HFFc6 (cell line): ENCODE results near the gene SPTA1. TPM values are rescaled to one million over a fixed set of nuclear protein-coding genes. Genes with fewer than 3 reads are reported as not detected.

Experiments
- DNase-seq: peaks from one replicate; pipeline ENCODE4 v3.0.0-alpha.2; 2018
- H3K27ac Mint-ChIP-seq: 2 replicates; pipeline ENCODE4 v1.8.0; 2020; ENCODE audit warnings: mild to moderate bottlenecking, mixed read lengths
- H3K27me3 Mint-ChIP-seq: 2 replicates; pipeline ENCODE4 v1.8.0; 2021; ENCODE audit warnings: mild to moderate bottlenecking, moderate library complexity, mixed read lengths; ENCODE audit not compliant: insufficient read depth
- H3K36me3 Mint-ChIP-seq: 2 replicates; pipeline ENCODE4 v1.8.0; 2021; ENCODE audit warnings: low read depth, mixed read lengths
- H3K4me1 Mint-ChIP-seq: 2 replicates; pipeline ENCODE4 v1.8.0; 2020; ENCODE audit warnings: low read depth, mixed read lengths
- H3K4me3 Mint-ChIP-seq: 2 replicates; pipeline ENCODE4 v1.8.0; 2020; ENCODE audit warnings: mild to moderate bottlenecking, moderate library complexity, mixed read lengths
- H3K9me3 Mint-ChIP-seq: 2 replicates; pipeline ENCODE4 v1.8.0; 2020; ENCODE audit warnings: mild to moderate bottlenecking, mixed read lengths
- CTCF ChIP-seq: fragments of 200-600 bp; sonication (generic); IDR thresholded peaks from 2 replicates; pipeline ENCODE4 v1.5.0; 2021; ENCODE audit warnings: antibody characterized with exemption, mild to moderate bottlenecking
- total RNA-seq, 6 experiments: library from RNA; stranded (reverse); fragmentation: NEBNext Ultra II Directional; extraction: Animal tissue kit (Norgen Biotek cat#: 25700); gene quantifications; 2 replicates in 1 of 6; 3 replicates in 5 of 6; pipeline ENCODE4 v1.2.3, GENCODE V29; 2021

Gene SPTA1
- total RNA-seq, 6 experiments from 2014 or later: not detected

- TF ChIP-seq CTCF: no peak
- Mint-ChIP-seq H3K27me3 (no peaks in the 10 kb centered on the region), H3K4me1 (no peaks in the 10 kb centered on the region), H3K27ac (no peak overlapping the region), H3K4me3 (no peak overlapping the region), H3K36me3 (no peaks in the 10 kb centered on the region), H3K9me3 (peaks cover 10% of the 10 kb centered on the region)
- DNase-seq: no peak
Measured at GRCh38 chr1:158577561-158577960, 109.0 kb downstream of the SPTA1 start.

GRCh38 chr1:158572226-158572625 lies 114.3 kb downstream of the SPTA1 start:
- no peak for TF ChIP-seq CTCF
- H3K36me3 Mint-ChIP-seq: no peaks in the 10 kb centered on the region
- no peak overlapping the region for H3K27ac Mint-ChIP-seq
- H3K9me3 Mint-ChIP-seq: peaks cover 9% of the 10 kb centered on the region
- no peak overlapping the region for H3K4me3 Mint-ChIP-seq
- H3K27me3 Mint-ChIP-seq: no peaks in the 10 kb centered on the region
- no peaks in the 10 kb centered on the region for H3K4me1 Mint-ChIP-seq
- no peak for DNase-seq

- Mint-ChIP-seq H3K27ac (no peak within 1 kb of the TSS), H3K4me3 (no peak within 1 kb of the TSS), H3K36me3 (no peaks in the 10 kb centered on the region; the same call in 1 of the 2 replicates), H3K9me3 (peaks cover 17% of the 10 kb centered on the region), H3K4me1 (no peaks in the 10 kb centered on the region), H3K27me3 (no peaks in the 10 kb centered on the region)
- no peak for TF ChIP-seq CTCF
- no peak for DNase-seq
Measured at GRCh38 chr1:158570480-158570879, 116.0 kb downstream of the SPTA1 start, which contains the start of gene OR6P1. OR6P1 (minus strand) TSS chr1:158570580; CDS start chr1:158563604, 6,976 bp downstream.

GRCh38 chr1:158564608-158565007 lies 121.9 kb downstream of the SPTA1 start:
- no peaks in the 10 kb centered on the region for H3K27me3 Mint-ChIP-seq
- no peak for TF ChIP-seq CTCF

GRCh38 chr1:158563853-158564252 lies 122.7 kb downstream of the SPTA1 start:
- TF ChIP-seq CTCF: no peak
- no peaks in the 10 kb centered on the region for H3K27me3 Mint-ChIP-seq
- no peaks in the 10 kb centered on the region; the same call in 1 of the 2 replicates for H3K36me3 Mint-ChIP-seq
- no peak overlapping the region for H3K27ac Mint-ChIP-seq
- no peak overlapping the region for H3K4me3 Mint-ChIP-seq
- H3K9me3 Mint-ChIP-seq: peaks cover 42% of the 10 kb centered on the region
- no peaks in the 10 kb centered on the region for H3K4me1 Mint-ChIP-seq
- no peak for DNase-seq

More at GRCh38 chr1:158564608-158565007, 121.9 kb downstream of the SPTA1 start:
- H3K9me3 Mint-ChIP-seq: peaks cover 35% of the 10 kb centered on the region
- DNase-seq: no peak
- no peak overlapping the region for H3K4me3 Mint-ChIP-seq
- no peaks in the 10 kb centered on the region; the same call in 1 of the 2 replicates for H3K36me3 Mint-ChIP-seq
- no peak overlapping the region for H3K27ac Mint-ChIP-seq
- no peaks in the 10 kb centered on the region for H3K4me1 Mint-ChIP-seq

Other genes with a start within 250 kb of the SPTA1 start
- gene OR10K1, start 224.9 kb downstream of the SPTA1 start, total RNA-seq: not detected
- gene OR10R2, start 214.5 kb downstream of the SPTA1 start, total RNA-seq: not detected
- not detected for gene OR6Y1, start 132.3 kb downstream of the SPTA1 start, total RNA-seq
- not detected for gene OR6P1, start 116.1 kb downstream of the SPTA1 start, total RNA-seq
- not detected for gene OR10X1, start 106.8 kb downstream of the SPTA1 start, total RNA-seq
- not detected for gene OR10Z1, start 81.4 kb downstream of the SPTA1 start, total RNA-seq
- gene OR6K2, start 13.9 kb upstream of the SPTA1 start, total RNA-seq: not detected
- not detected for gene OR6K3, start 34.0 kb upstream of the SPTA1 start, total RNA-seq
- gene OR6K6, start 68.0 kb upstream of the SPTA1 start, total RNA-seq: not detected
- gene OR6N1, start 85.5 kb upstream of the SPTA1 start, total RNA-seq: not detected
- not detected for gene OR6N2, start 94.5 kb upstream of the SPTA1 start, total RNA-seq
- gene MNDA, start 144.6 kb upstream of the SPTA1 start, total RNA-seq: not detected
- not detected for gene PYHIN1, start 244.8 kb upstream of the SPTA1 start, total RNA-seq